Stimulated activated CD8-positive, alpha-beta memory T cell treated with anti-CD3 and anti-CD28 coated beads, Interleukin-7, amount 100 ng/mL, for 1 hour (primary cell): ENCODE results near the gene THBS1.

Experiments used
- DNase-seq, 2 donors: peaks; one replicate each; pipeline ENCODE4 v3.0.0-alpha.2; 2020; ENCODE audit warnings: low read depth in 2 of 2

The THBS1 gene

DNA sequence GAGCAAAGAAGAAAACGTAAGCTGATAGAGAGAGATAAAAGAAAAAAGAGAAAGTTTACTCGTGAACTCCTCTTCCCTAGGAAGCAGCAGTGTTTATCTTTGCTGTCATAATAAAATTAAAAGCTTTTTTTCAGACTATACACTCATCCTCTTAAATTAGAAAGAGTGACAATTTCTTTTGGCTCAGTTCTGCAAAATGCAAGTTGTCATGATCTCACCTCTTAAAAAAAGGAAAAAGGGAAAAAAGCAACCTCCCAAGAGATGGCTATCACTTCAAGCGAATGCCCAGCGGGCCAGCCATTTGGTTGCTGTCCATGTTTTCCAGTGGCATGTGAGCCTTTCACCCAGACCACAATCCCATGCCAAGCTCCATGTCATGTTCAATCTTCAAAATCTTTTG lies 7.0 kb upstream of the THBS1 start:
- no peak for DNase-seq

DNA sequence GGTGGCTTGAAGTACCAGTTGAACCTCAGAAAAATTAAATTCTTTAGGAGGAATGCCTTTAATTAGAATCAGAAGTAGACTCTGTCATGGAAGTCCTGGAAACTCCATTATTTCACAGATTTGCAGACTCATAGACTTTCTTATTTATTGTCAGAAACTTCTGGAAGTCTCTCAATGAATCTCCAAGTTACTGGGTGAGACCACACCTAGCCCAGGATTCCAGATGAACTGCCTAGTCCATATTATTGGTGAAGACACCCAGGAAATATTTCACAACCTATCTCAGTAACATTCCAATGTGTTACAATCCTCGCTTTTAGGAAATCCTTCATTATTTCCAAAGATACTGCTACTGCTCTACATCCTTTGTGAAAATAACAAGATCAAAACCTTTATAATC lies 6.5 kb upstream of the THBS1 start:
- no peak for DNase-seq

GRCh38 chr15:39575180-39575579 lies 5.7 kb upstream of the THBS1 start:
- DNase-seq, result no peak

DNA sequence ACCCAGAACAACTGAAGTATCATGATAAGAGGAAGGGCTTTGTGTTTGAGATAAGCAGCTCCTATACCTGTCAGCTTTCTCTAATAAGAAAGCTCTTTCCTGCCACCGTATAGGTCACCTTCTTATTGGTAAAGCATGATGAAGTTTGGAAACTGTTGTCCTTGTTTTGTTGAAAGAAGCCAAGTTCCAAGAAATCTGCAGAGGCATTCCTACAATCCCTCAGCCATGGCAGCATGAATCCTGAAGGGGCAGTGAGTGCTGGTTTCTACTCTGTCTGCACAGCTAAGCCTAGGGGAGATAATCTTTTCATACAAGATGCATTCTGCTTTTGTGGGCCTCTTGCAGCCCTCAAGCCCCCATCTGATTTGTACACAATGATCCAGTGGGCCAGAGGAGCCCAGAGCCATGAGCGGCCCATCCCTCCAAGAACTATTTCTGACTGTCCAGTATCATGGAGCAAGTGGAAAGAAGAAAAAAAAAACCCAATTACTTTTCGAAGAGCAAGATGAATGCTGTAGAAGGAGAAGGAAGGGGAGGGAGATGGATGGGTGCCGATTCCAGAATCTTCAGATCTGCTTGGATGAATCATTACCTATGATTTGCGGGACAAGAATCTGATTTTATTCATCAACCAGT lies 1.9 kb upstream of the THBS1 start:
- DNase-seq, result no peak

- no peak for DNase-seq
These were observed 1.3 kb upstream of the THBS1 start for GRCh38 chr15:39579487-39580116.

GRCh38 chr15:39580117-39580484 lies 778 bp upstream of the THBS1 start:
- peak; percentile 76 to 80 for DNase-seq

DNA sequence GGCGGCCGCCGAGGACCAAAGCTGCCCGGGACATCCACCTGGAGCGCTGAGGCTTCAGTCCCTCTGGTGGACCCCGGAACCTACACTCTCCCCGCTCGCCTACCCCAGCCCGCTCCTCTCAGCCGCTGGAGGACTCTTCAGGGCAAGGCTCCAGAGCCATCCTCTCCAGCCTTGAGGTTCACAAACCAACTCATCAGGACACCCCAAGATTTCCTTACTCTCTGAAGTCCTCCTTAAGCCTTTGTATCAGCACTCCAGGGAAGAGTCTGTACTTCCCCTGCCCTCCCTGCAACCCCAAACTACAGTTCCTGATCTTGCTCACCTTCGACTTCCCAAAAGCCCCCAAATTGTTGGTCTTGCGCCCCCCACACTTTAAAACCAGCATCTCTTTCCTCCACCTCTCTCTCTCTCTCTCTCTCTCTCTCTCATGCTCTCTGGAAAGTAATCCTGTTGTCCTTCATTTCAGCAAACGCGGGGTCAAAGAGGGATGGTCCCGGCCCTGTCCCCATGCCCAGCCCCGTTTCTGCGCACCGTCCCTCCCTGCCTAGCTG lies 438 bp downstream of the THBS1 start:
- DNase-seq, result no peak

DNA sequence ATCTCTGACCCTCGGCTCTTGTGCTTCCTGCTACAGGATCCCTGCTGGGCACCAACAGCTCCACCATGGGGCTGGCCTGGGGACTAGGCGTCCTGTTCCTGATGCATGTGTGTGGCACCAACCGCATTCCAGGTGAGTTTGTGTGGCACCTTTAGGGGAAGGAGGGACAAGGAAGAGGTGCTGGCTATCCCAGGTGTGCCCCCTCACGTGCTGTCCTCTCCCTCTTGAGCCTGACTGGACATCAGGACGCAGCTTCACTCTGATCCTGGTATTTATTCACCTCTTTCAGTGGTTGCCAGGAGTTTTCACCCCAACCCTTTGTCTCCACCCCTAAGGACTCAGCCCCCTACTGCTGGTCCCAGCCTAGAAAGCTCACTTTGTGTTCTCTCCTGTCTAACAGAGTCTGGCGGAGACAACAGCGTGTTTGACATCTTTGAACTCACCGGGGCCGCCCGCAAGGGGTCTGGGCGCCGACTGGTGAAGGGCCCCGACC lies 960 bp downstream of the THBS1 start:
- no peak for DNase-seq

- DNase-seq, result no peak
These were observed 1.6 kb downstream of the THBS1 start for GRCh38 chr15:39582286-39582976.

GRCh38 chr15:39582977-39583595 lies 2.2 kb downstream of the THBS1 start:
- no peak for DNase-seq

DNA sequence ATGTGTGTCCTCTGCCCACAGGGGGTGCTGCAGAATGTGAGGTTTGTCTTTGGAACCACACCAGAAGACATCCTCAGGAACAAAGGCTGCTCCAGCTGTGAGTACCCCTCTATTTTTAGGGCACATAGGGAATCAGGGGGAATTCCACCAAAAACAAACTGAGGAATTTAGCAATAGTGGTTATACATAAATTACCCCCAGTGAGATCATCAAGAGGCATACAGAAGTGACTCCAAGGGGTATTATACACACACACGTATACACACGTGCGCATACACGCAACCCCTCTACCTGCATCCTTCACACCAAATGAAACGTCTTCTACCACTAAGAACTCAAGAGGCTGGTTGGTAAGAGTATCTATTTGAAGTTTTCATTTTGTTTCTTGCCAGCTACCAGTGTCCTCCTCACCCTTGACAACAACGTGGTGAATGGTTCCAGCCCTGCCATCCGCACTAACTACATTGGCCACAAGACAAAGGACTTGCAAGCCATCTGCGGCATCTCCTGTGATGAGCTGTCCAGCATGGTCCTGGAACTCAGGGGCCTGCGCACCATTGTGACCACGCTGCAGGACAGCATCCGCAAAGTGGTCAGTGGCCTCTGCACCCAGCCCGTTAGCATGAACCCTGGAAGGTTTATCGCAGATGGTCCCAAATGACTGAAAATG lies 2.9 kb downstream of the THBS1 start:
- peak in 1 of 2 donors; percentile 12 for DNase-seq

GRCh38 chr15:39584266-39584659 lies 3.4 kb downstream of the THBS1 start:
- no peak for DNase-seq

DNA sequence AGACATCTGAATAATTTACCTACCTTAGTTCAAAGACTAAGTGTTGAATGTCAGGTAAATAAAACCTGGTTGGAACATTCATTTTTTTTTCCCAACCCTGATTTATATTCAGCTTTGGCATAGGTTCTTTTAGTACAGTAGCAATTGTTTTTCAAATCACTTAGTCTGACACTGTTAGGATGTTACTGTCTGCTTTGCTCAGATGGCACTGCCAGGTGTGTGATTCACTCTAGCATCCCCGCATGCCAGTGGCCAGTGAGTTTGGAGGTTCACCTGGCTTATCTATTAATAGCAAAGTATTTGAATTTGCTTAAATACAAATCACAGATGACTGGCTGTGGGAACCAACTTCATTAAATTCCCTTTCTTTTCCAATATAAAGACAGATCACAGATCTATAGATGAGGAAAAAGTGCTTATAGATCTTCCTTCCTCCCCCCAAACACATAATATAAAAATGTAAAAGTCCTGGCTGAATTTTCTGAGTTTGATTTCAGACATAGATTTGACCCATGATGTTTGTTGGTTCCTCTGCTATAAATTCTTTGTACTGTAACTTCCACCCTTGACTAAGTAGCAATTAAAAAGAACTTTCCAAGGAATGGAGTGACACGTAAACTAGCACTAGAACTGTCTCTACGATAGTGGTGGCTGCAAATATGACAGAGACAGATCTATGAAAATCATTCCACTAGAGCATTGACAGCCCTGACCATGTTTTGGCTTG lies 3.9 kb downstream of the THBS1 start:
- no peak for DNase-seq

DNA sequence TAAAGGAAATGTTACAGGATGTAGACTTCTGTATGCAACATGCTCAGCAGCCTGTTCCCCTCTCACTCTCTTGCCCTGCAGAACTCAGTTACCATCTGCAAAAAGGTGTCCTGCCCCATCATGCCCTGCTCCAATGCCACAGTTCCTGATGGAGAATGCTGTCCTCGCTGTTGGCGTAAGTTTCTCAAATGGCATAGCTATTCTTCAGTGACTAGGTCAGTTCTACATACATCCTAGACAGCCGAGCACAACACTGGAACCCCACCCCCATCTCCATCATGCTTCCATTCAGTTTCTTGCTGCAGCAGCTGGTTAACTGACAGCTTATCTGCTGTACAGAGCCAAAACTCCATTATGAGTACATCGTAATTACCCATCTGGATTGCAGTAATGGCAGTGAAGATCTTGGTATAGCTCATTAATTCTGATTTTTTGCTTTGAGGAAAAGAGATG lies 4.5 kb downstream of the THBS1 start:
- no peak for DNase-seq

GRCh38 chr15:39585871-39586301 lies 5.0 kb downstream of the THBS1 start:
- no peak for DNase-seq

GRCh38 chr15:39586387-39587095 lies 5.7 kb downstream of the THBS1 start:
- DNase-seq, result no peak

GRCh38 chr15:39587096-39587721 lies 6.3 kb downstream of the THBS1 start:
- DNase-seq, result no peak

DNA sequence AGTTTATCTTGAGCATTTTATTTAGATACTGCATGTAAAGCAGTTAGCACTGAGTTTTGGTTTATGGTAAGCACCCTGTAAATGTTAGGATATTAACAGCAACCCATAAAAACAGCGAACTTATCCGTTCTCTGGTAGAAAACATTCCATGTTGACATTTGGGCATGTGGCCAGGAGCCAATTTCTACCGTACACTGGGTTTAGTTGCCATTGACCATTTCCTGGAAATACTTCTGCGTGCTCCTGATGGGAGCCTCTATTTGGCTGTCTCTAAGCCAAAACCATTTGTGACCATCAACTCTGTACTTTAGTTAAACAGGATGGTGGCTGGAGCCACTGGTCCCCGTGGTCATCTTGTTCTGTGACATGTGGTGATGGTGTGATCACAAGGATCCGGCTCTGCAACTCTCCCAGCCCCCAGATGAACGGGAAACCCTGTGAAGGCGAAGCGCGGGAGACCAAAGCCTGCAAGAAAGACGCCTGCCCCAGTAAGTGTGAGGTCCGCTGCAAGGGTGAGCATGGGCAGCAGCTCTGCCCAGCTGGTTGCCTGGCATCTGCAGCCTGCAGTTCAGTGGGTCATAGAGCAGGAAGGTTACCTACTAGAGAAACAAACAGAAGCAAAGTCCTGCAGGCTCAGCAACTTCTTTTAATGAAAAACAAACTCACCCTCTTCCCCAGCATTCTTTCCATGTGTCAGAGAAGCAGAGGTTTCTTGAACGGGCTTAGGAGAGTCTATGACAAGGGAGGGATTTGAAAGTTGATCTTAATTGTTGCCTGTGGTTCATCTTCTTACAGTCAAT lies 7.1 kb downstream of the THBS1 start:
- DNase-seq, result no peak
